ENCODE results near the gene HLA-DRA. TPM values are rescaled to one million over a fixed set of nuclear protein-coding genes. Genes with fewer than 3 reads are reported as not detected.

HLA-DRA gene
- total and polyA plus RNA-seq, 2 donors (not counting 3 experiments of a cell fraction or from before 2014, with no cell fraction given) = not detected

DNA sequence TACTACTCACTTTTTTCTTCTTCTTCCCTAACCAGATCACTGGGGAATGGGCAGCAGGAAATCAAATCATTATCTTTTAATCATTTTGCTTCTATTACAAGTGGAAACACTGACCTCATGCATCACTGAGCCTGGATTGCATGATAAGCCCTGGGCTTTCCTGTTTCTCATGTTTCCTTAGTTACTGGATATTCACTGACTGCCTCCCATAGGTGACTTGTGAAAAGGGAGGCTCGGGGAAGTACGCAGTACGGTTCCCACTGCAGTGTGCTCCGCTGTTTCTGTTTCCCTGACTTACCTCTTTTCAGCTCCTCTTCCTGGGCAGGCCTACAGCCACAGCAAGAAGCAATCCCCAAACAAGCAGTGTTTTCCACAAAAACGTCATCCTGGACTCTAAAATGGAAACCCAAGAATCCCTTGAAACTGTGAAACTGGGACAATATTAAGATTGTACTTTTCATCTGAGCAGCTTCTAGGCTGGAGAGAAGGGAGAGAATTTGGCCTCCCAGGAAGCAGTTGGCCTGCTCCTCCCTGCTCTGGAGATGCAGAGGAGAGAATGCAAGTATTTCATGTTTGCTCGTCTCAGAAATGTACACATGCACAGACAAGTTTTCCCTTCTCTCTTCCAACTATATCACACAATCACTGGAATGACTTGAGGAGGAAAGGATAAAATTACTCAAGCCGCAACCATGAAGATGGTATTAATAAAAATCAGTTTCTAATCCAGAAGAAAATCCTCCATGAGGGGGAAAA, 45.8 kb upstream of the HLA-DRA start:
- no peaks in the 10 kb centered on the region for H3K9me1 ChIP-seq (replicated peaks; ENCODE audit: control insufficient read depth, extremely low read depth, insufficient read depth, low read length)
- no peaks in the 10 kb centered on the region for H3K36me3 ChIP-seq (ENCODE audit: control insufficient read depth in 2 of 2, extremely low read depth in 1 of 2, insufficient read depth in 2 of 2, low read length in 2 of 2)
- H3K9me3 ChIP-seq (replicated peaks; ENCODE audit: control insufficient read depth, insufficient read depth, low read length) = no peaks in the 10 kb centered on the region
- dilution Hi-C loops (cut with MboI; ENCODE audit: extremely low pct_ligation_motif_present, low sequenced_read_pairs) (no loop called here), intact Hi-C loops (cut with micrococcal nuclease) (loop anchor here (1.0 kb wide), 3 partner anchors 19 to 139 kb away; partner anchors contain the start of gene TSBP1)
- peak overlapping the region; percentile 51 for H3K4me2 ChIP-seq (ENCODE audit: insufficient read depth, low read length)
- TSS peak; percentile 99 for BruUV-seq (replicated peaks)
- H3K4me1 ChIP-seq (ENCODE audit: control insufficient read depth, extremely low read depth, insufficient read depth, low read length) = peaks cover 13% of the 10 kb centered on the region
- H3K4me3 ChIP-seq (replicated peaks in 1 of 3; ENCODE audit: insufficient read depth in 1 of 3, low read depth in 1 of 3, low read length in 3 of 3) = no peak overlapping the region
- H3K79me2 ChIP-seq (ENCODE audit: control insufficient read depth, insufficient read depth, low read length) = no peaks in the 10 kb centered on the region
- H2AFZ ChIP-seq (ENCODE audit: low read depth, low read length) = peak overlapping the region; percentile 78
- TF ChIP-seq MYC (IDR thresholded peaks at IDR 0.05; ENCODE audit: low read depth, low read length) = no peak
- peak; percentile 99 for TF ChIP-seq GATA2 (IDR thresholded peaks at IDR 0.05; ENCODE audit: insufficient read depth, insufficient read length, low read depth, low read length)
- TF ChIP-seq, protein P1, sequence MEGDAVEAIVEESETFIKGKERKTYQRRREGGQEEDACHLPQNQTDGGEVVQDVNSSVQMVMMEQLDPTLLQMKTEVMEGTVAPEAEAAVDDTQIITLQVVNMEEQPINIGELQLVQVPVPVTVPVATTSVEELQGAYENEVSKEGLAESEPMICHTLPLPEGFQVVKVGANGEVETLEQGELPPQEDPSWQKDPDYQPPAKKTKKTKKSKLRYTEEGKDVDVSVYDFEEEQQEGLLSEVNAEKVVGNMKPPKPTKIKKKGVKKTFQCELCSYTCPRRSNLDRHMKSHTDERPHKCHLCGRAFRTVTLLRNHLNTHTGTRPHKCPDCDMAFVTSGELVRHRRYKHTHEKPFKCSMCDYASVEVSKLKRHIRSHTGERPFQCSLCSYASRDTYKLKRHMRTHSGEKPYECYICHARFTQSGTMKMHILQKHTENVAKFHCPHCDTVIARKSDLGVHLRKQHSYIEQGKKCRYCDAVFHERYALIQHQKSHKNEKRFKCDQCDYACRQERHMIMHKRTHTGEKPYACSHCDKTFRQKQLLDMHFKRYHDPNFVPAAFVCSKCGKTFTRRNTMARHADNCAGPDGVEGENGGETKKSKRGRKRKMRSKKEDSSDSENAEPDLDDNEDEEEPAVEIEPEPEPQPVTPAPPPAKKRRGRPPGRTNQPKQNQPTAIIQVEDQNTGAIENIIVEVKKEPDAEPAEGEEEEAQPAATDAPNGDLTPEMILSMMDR (IDR thresholded peaks at IDR 0.05; ENCODE audit: extremely low read depth in 1 of 2, insufficient read depth in 1 of 2, low read depth in 1 of 2, low read length in 2 of 2) = no peak
- no peak for TF ChIP-seq EZH2 (IDR thresholded peaks at IDR 0.05; ENCODE audit: borderline replicate concordance, low read depth, low read length, severe bottlenecking)
- TF ChIP-seq FOS (IDR thresholded peaks at IDR 0.05; ENCODE audit: borderline replicate concordance, insufficient read depth, low read length) = peak; percentile 66
- TF ChIP-seq POLR2AphosphoS5 (IDR thresholded peaks at IDR 0.05; ENCODE audit: insufficient read depth, low read depth, low read length) = peak; percentile 62
- TF ChIP-seq, protein P2, sequence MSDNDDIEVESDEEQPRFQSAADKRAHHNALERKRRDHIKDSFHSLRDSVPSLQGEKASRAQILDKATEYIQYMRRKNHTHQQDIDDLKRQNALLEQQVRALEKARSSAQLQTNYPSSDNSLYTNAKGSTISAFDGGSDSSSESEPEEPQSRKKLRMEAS (IDR thresholded peaks at IDR 0.05; ENCODE audit: insufficient read depth, insufficient read length) = no peak
- TF ChIP-seq POLR2A (IDR thresholded peaks at IDR 0.05; ENCODE audit: low read depth, low read length) = no peak
- peak; percentile 100 for TF ChIP-seq JUN (IDR thresholded peaks at IDR 0.05; ENCODE audit: borderline replicate concordance, insufficient read depth, insufficient read length, low read depth)
- H3K27me3 ChIP-seq (ENCODE audit: control insufficient read depth in 2 of 2, insufficient read depth in 2 of 2, low read length in 2 of 2) = no peaks in the 10 kb centered on the region
- H4K20me1 ChIP-seq (replicated peaks; ENCODE audit: control insufficient read depth, extremely low read depth, insufficient read depth, low read length) = no peaks in the 10 kb centered on the region
- POLR2A ChIA-PET = interaction anchor here (1.1 kb wide), 1 partner anchor 139 kb away, joined by 3 read pairs; no protein-coding TSS in a partner anchor
- peak overlapping the region; percentile 86 for H3K27ac ChIP-seq (ENCODE audit: insufficient read depth, low read depth, low read length)
- CTCF ChIA-PET = interaction anchor here (1.3 to 1.9 kb wide), 7 partner anchors 8 to 474 kb away, joined by 3 to 13 read pairs (median 5); no protein-coding TSS in a partner anchor
- FAIRE-seq (peak; percentile 98), DNase-seq (ENCODE audit: low read depth, low spot score) (peak; percentile 99)
- H3K9ac ChIP-seq (replicated peaks; ENCODE audit: extremely low read depth, insufficient read depth, low read length) = peak overlapping the region; percentile 78

Measured in endothelial cell of umbilical vein (primary cell).